ENCODE results near the gene DOCK6.

DOCK6 gene

GRCh38 chr19:11214387-11214786 is 47.9 kb downstream of the DOCK6 start:
- TF ChIP-seq ZC3H10 (CRISPR knock-in tag; IDR thresholded peaks at IDR 0.05) (no peak), CSRNP3 (CRISPR knock-in tag; IDR thresholded peaks at IDR 0.05) (no peak), ZNF8 (CRISPR knock-in tag; IDR thresholded peaks at IDR 0.05) (no peak), PATZ1 (CRISPR knock-in tag; IDR thresholded peaks at IDR 0.05; ENCODE audit: borderline replicate concordance) (no peak), POU6F1 (CRISPR knock-in tag; IDR thresholded peaks at IDR 0.05; ENCODE audit: borderline replicate concordance, low read depth) (no peak), ISL1 (CRISPR knock-in tag; IDR thresholded peaks at IDR 0.05) (no peak), ZFP3 (CRISPR knock-in tag; IDR thresholded peaks at IDR 0.05) (no peak), TOX (CRISPR knock-in tag; IDR thresholded peaks at IDR 0.05; ENCODE audit: borderline replicate concordance) (no peak), PPARA (CRISPR knock-in tag; IDR thresholded peaks at IDR 0.05; ENCODE audit: borderline replicate concordance) (no peak), TCF4 (CRISPR knock-in tag; IDR thresholded peaks at IDR 0.05; ENCODE audit: borderline replicate concordance) (no peak), CREB5 (CRISPR knock-in tag; IDR thresholded peaks at IDR 0.05; ENCODE audit: low read depth) (no peak), ESRRG (CRISPR knock-in tag; IDR thresholded peaks at IDR 0.05) (no peak), ZNF70 (CRISPR knock-in tag; IDR thresholded peaks at IDR 0.05) (no peak), GLIS3 (CRISPR knock-in tag; IDR thresholded peaks at IDR 0.05) (no peak), ZFP30 (CRISPR knock-in tag; IDR thresholded peaks at IDR 0.05) (no peak), ARNTL (CRISPR knock-in tag; IDR thresholded peaks at IDR 0.05; ENCODE audit: borderline replicate concordance, low read depth) (no peak), OSR1 (CRISPR knock-in tag; IDR thresholded peaks at IDR 0.05) (no peak)

GRCh38 chr19:11210656-11210928 is 51.7 kb downstream of the DOCK6 start:
- no peak for TF ChIP-seq ZNF70 (CRISPR knock-in tag; IDR thresholded peaks at IDR 0.05)
- TF ChIP-seq ARNTL (CRISPR knock-in tag; IDR thresholded peaks at IDR 0.05; ENCODE audit: borderline replicate concordance, low read depth) = no peak
- TF ChIP-seq ZNF8 (CRISPR knock-in tag; IDR thresholded peaks at IDR 0.05) = no peak
- no peak for TF ChIP-seq ZFP30 (CRISPR knock-in tag; IDR thresholded peaks at IDR 0.05)
- no peak for TF ChIP-seq CREB5 (CRISPR knock-in tag; IDR thresholded peaks at IDR 0.05; ENCODE audit: low read depth)
- no peak for TF ChIP-seq ZC3H10 (CRISPR knock-in tag; IDR thresholded peaks at IDR 0.05)
- no peak for TF ChIP-seq RARB (CRISPR knock-in tag; IDR thresholded peaks at IDR 0.05)
- no peak for TF ChIP-seq PATZ1 (CRISPR knock-in tag; IDR thresholded peaks at IDR 0.05; ENCODE audit: borderline replicate concordance)
- no peak for TF ChIP-seq BACH2 (CRISPR knock-in tag; IDR thresholded peaks at IDR 0.05; ENCODE audit: borderline replicate concordance)
- no peak for TF ChIP-seq ISL1 (CRISPR knock-in tag; IDR thresholded peaks at IDR 0.05)
- TF ChIP-seq TCF4 (CRISPR knock-in tag; IDR thresholded peaks at IDR 0.05; ENCODE audit: borderline replicate concordance) = no peak
- TF ChIP-seq ESRRG (CRISPR knock-in tag; IDR thresholded peaks at IDR 0.05) = no peak
- TF ChIP-seq ZNF565 (CRISPR knock-in tag; conservative IDR thresholded peaks at IDR 0.05; ENCODE audit: low read depth) = no peak
- no peak for TF ChIP-seq TOX (CRISPR knock-in tag; IDR thresholded peaks at IDR 0.05; ENCODE audit: borderline replicate concordance)
- TF ChIP-seq PPARA (CRISPR knock-in tag; IDR thresholded peaks at IDR 0.05; ENCODE audit: borderline replicate concordance) = no peak
- no peak for TF ChIP-seq CSRNP3 (CRISPR knock-in tag; IDR thresholded peaks at IDR 0.05)
- TF ChIP-seq POU6F1 (CRISPR knock-in tag; IDR thresholded peaks at IDR 0.05; ENCODE audit: borderline replicate concordance, low read depth) = no peak

More at GRCh38 chr19:11214387-11214786, 47.9 kb downstream of the DOCK6 start:
- ATAC-seq = no peak

More at GRCh38 chr19:11210656-11210928, 51.7 kb downstream of the DOCK6 start:
- ATAC-seq = no peak

All from SK-N-SH treated with all-trans-retinoic acid at 6 μM for 48 hours (cell line).